A673 (cell line): ENCODE results near the gene SPNS2. TPM values are rescaled to one million over a fixed set of nuclear protein-coding genes. Genes with fewer than 3 reads are reported as not detected.

Experiments used
- BruUV-seq: library from RNA; stranded (reverse); fragments of 400-500 nt; replicated peaks from 2 replicates; lab custom pipeline; 2021; lab: Mats Ljungman, UMichigan
- CTCF ChIA-PET: fragments of 300-600 bp; sonication (Branson Sonifier 250); formaldehyde crosslinking; loops from one replicate; lab custom pipeline; 2022; ENCODE audit warnings: antibody characterized with exemption; lab: Charles Lee
- POLR2A ChIA-PET: fragments of 300-600 bp; sonication (Branson Sonifier 250); formaldehyde crosslinking; loops from one replicate; lab custom pipeline; 2022; ENCODE audit warnings: antibody characterized with exemption; ENCODE audit not compliant: low non-redundant PET; lab: Charles Lee
- DNase-seq: peaks from one replicate; pipeline ENCODE4 v3.0.0-alpha.2; 2015; ENCODE audit warnings: low spot score
- H3K27ac ChIP-seq: fragments of 200-600 bp; sonication (generic); 2 replicates; pipeline ENCODE4 v1.5.1; 2016; ENCODE audit warnings: mixed run types, low read depth, mild to moderate bottlenecking, mixed read lengths, antibody characterized with exemption, low read length; ENCODE audit not compliant: poor library complexity, severe bottlenecking
- H3K27me3 ChIP-seq: fragments of 200-600 bp; sonication (generic); replicated peaks from 2 replicates; pipeline ENCODE4 v1.6.1; 2017; ENCODE audit warnings: mixed run types, low read depth, mild to moderate bottlenecking, mixed read lengths, antibody characterized with exemption, low read length; ENCODE audit not compliant: insufficient read depth, poor library complexity
- H3K36me3 ChIP-seq: fragments of 200-600 bp; sonication (generic); 2 replicates; pipeline ENCODE4 v1.6.1; 2016; ENCODE audit warnings: mixed run types, mild to moderate bottlenecking, mixed read lengths, antibody characterized with exemption, low read length; ENCODE audit not compliant: insufficient read depth, poor library complexity, severe bottlenecking
- H3K4me1 ChIP-seq: fragments of 200-600 bp; sonication (generic); 2 replicates; pipeline ENCODE4 v1.6.1; 2017; ENCODE audit warnings: mixed run types, mild to moderate bottlenecking, mixed read lengths, antibody characterized with exemption, low read length; ENCODE audit not compliant: insufficient read depth, poor library complexity, severe bottlenecking
- H3K4me3 ChIP-seq: fragments of 200-600 bp; sonication (generic); 2 replicates; pipeline ENCODE4 v1.5.1; 2016; ENCODE audit warnings: low read depth, mixed run types, mild to moderate bottlenecking, mixed read lengths, low read length; ENCODE audit not compliant: poor library complexity, severe bottlenecking
- H3K9me3 ChIP-seq: fragments of 200-600 bp; sonication (generic); 2 replicates; pipeline ENCODE4 v1.6.1; 2016; ENCODE audit warnings: mixed run types, low read depth, mild to moderate bottlenecking, mixed read lengths, antibody characterized with exemption, low read length; ENCODE audit not compliant: poor library complexity, severe bottlenecking
- CTCF ChIP-seq: fragments of 300-800, 200-600 bp; sonication (generic); conservative IDR thresholded peaks from 2 replicates; pipeline ENCODE4 v1.5.1; 2017; ENCODE audit warnings: low read depth, mild to moderate bottlenecking, antibody characterized with exemption, low read length, moderate library complexity, mixed read lengths
- EZH2 ChIP-seq: fragments of 200-600 bp; sonication (generic); IDR thresholded peaks from 2 replicates; pipeline ENCODE4 v1.6.1; 2017; ENCODE audit warnings: borderline replicate concordance, low read depth, mild to moderate bottlenecking, mixed read lengths, antibody characterized with exemption, low read length; ENCODE audit not compliant: poor library complexity, severe bottlenecking
- intact Hi-C: fragments of 100-400 bp; cut with micrococcal nuclease; formaldehyde crosslinking; loops from one replicate; pipeline ENCODE4 v1.10.0; 2022; ENCODE audit not compliant: unreplicated experiment
- total RNA-seq: library from RNA; stranded (reverse); gene quantifications from 2 replicates; pipeline ENCODE4 v1.2.3, GENCODE V29; 2021

SPNS2 gene
- total RNA-seq, 1 experiment from 2014 or later, result not detected

DNA sequence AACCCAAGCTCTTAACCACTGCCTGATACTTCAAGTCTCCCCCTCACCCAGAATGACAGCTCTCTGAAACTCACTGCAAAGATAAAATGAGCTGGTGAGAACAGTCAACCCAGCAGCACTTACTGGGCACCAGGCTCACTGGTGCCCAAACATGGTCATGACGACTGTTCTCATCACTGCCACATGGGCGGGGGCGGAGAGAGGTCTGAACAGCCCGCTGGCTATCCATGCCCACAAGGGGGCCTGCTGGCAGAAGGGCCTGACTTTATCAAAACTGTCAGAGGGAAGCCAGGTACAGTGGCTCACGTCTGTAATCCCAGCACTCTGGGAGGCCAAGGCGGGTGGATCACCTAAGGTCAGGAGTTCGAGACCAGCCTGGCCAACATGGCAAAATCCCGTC lies 52.5 kb downstream of the SPNS2 start:
- CTCF ChIA-PET, result no interaction called here
- BruUV-seq, result no TSS peak

GRCh38 chr17:4551796-4552525 lies 53.3 kb downstream of the SPNS2 start:
- intact Hi-C loops, result no loop called here
- TF ChIP-seq EZH2 (no peak), CTCF (no peak)
- Histone ChIP-seq H3K4me3 (no peak overlapping the region), H3K9me3 (no peaks in the 10 kb centered on the region), H3K27ac (no peak overlapping the region), H3K27me3 (no peaks in the 10 kb centered on the region), H3K36me3 (peaks cover 69% of the 10 kb centered on the region), H3K4me1 (peaks cover 6% of the 10 kb centered on the region)
- BruUV-seq, result no TSS peak
- no peak for DNase-seq
- CTCF ChIA-PET, result no interaction called here
- POLR2A ChIA-PET, result no interaction called here

More for the DNA sequence above, 52.5 kb downstream of the SPNS2 start:
- H3K4me1 ChIP-seq, result peaks cover 6% of the 10 kb centered on the region
- peaks cover 69% of the 10 kb centered on the region for H3K36me3 ChIP-seq
- H3K27ac ChIP-seq, result no peak overlapping the region
- H3K27me3 ChIP-seq, result no peaks in the 10 kb centered on the region
- peak; percentile 33 for DNase-seq
- TF ChIP-seq EZH2, result no peak
- intact Hi-C loops, result no loop called here
- POLR2A ChIA-PET, result no interaction called here
- no peaks in the 10 kb centered on the region for H3K9me3 ChIP-seq
- no peak overlapping the region for H3K4me3 ChIP-seq

DNA sequence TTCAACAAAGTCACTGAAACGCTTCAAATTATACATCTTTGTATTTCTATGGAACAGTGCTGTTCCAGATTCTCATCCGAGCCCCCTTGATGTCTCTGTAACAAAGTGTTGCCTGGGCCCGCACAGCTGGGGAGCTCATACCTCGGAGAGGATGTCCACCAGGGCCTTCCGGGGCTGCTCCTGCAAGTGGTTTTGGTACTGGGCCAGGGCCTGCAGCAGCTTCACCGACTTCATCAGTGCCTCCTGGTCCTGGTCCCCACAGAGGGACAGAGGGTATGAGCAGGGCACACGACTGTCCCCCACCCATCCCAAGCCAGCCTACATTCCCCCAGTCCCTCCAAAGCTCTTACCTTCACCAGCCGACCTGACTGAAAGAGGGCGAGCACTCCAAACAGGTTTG lies 55.0 kb downstream of the SPNS2 start:
- POLR2A ChIA-PET, result no interaction called here
- CTCF ChIA-PET, result interaction anchor here (1.3 kb wide), 1 partner anchor 13 kb away, joined by 8 read pairs; no protein-coding TSS in a partner anchor
- peak overlapping the region; percentile 91 for H3K4me3 ChIP-seq
- no peaks in the 10 kb centered on the region for H3K9me3 ChIP-seq
- H3K4me1 ChIP-seq, result peaks cover 6% of the 10 kb centered on the region
- BruUV-seq, result no TSS peak
- DNase-seq, result no peak
- peaks cover 53% of the 10 kb centered on the region for H3K36me3 ChIP-seq
- TF ChIP-seq CTCF (no peak), EZH2 (no peak)
- H3K27me3 ChIP-seq, result no peaks in the 10 kb centered on the region
- intact Hi-C loops, result no loop called here
- H3K27ac ChIP-seq, result no peak overlapping the region
